GM12878 (cell line): ENCODE measurements around the gene C1orf141. TPM values are rescaled to one million over a fixed set of nuclear protein-coding genes. Genes with fewer than 3 reads are reported as not detected.

ENCODE experiments used
- ATAC-seq: fragments of 200-7000 bp; cut with Tn5 transposase; 3 replicates; pipeline ENCODE4 v1.9.1; 2020; ENCODE audit warnings: mild to moderate bottlenecking, moderate library complexity
- BruUV-seq: library from RNA; stranded (reverse); fragments of 400-500 nt; replicated peaks from 2 replicates; lab custom pipeline; 2021; lab: Mats Ljungman, UMichigan
- CTCF ChIA-PET: fragments of 300-600 bp; sonication (Branson Sonifier 250); formaldehyde crosslinking; extraction: SDS; loops from one replicate; lab custom pipeline; 2021; ENCODE audit warnings: inconsistent platforms; lab: Yijun Ruan, JAX
- POLR2A ChIA-PET: fragments of 350-600 bp; formaldehyde crosslinking; extraction: SDS; loops from one replicate; lab custom pipeline; 2021; ENCODE audit warnings: inconsistent platforms; lab: Charles Lee
- RAD21 ChIA-PET: fragments of 300-600 bp; sonication (Branson Sonifier 250); formaldehyde crosslinking; loops from one replicate; lab custom pipeline; 2023; ENCODE audit warnings: antibody characterized with exemption; ENCODE audit not compliant: unreplicated experiment; lab: Charles Lee
- SMC1A ChIA-PET: fragments of 300-600 bp; sonication (Branson Sonifier 250); formaldehyde crosslinking; loops from one replicate; lab custom pipeline; 2023; ENCODE audit not compliant: unreplicated experiment, uncharacterized antibody; lab: Charles Lee
- DNase-seq: peaks from one replicate; pipeline ENCODE4 v3.0.0-alpha.2; 2011; ENCODE audit warnings: low read depth, low spot score
- FAIRE-seq: peaks from 3 replicates; lab custom pipeline; 2011; peaks lifted over from hg19 to GRCh38; lab: Jason Lieb, UNC
- H2AFZ ChIP-seq: 2 replicates; pipeline ENCODE4 v1.6.0; 2011; ENCODE audit warnings: low read depth, low read length, control low read depth; ENCODE audit not compliant: control insufficient read depth
- H3K27ac ChIP-seq: 2 replicates; pipeline ENCODE4 v1.5.1; 2011; ENCODE audit warnings: control low read depth; ENCODE audit not compliant: control insufficient read depth, insufficient read depth
- H3K27me3 ChIP-seq, 2 experiments: replicated peaks in 1 of 2; 2 replicates each; pipeline versions ENCODE4 v1.6.0 to v1.6.1; 2011; ENCODE audit warnings: low read length in 1 of 2; ENCODE audit not compliant: control insufficient read depth in 2 of 2, insufficient read depth in 2 of 2
- H3K36me3 ChIP-seq, 2 experiments: 2 replicates each; pipeline ENCODE4 v1.5.1; 2011; ENCODE audit warnings: low read length in 1 of 2; ENCODE audit not compliant: control insufficient read depth in 2 of 2, insufficient read depth in 2 of 2
- H3K4me1 ChIP-seq: 2 replicates; pipeline ENCODE4 v1.6.1; 2011; ENCODE audit warnings: mild to moderate bottlenecking, low read length, moderate library complexity, mixed read lengths; ENCODE audit not compliant: control insufficient read depth, insufficient read depth
- H3K4me2 ChIP-seq: 2 replicates; pipeline ENCODE4 v1.6.0; 2011; ENCODE audit warnings: control low read depth; ENCODE audit not compliant: control insufficient read depth, insufficient read depth
- H3K4me3 ChIP-seq: fragments of 200-600 bp; sonication (generic); 2 replicates; pipeline ENCODE4 v1.5.1; 2016
- H3K79me2 ChIP-seq: 2 replicates; pipeline ENCODE4 v1.6.0; 2011; ENCODE audit warnings: low read length; ENCODE audit not compliant: control insufficient read depth, insufficient read depth
- H3K9ac ChIP-seq: 2 replicates; pipeline ENCODE4 v1.8.0; 2011; ENCODE audit warnings: low read length, control low read depth, mixed read lengths; ENCODE audit not compliant: control insufficient read depth, insufficient read depth
- H3K9me3 ChIP-seq: replicated peaks from 3 replicates; pipeline ENCODE4 v1.5.1; 2011; ENCODE audit warnings: mild to moderate bottlenecking, low read length; ENCODE audit not compliant: control insufficient read depth, insufficient read depth
- H4K20me1 ChIP-seq: 2 replicates; pipeline ENCODE4 v1.6.0; 2011; ENCODE audit not compliant: control insufficient read depth, insufficient read depth
- CREM ChIP-seq: IDR thresholded peaks from 2 replicates; pipeline ENCODE4 v1.6.1; 2014; ENCODE audit warnings: antibody characterized with exemption, low read depth
- ESRRA ChIP-seq: IDR thresholded peaks from 2 replicates; pipeline ENCODE4 v1.6.1; 2012; ENCODE audit warnings: mild to moderate bottlenecking, low read length, improper control_type of control experiment
- FOS ChIP-seq: IDR thresholded peaks from 3 replicates; pipeline ENCODE4 v1.6.1; 2011; ENCODE audit warnings: borderline replicate concordance; ENCODE audit not compliant: insufficient read length; ENCODE audit errors: extremely low read depth
- FOXK2 ChIP-seq: fragments of 450-650 bp; IDR thresholded peaks from 2 replicates; pipeline ENCODE4 v1.6.1; 2017; ENCODE audit warnings: mild to moderate bottlenecking, moderate library complexity
- HDAC6 ChIP-seq: fragments of 200-600 bp; sonication (generic); IDR thresholded peaks from one replicate; pipeline ENCODE4 v1.8.0; 2017; ENCODE audit warnings: antibody characterized with exemption; ENCODE audit not compliant: unreplicated experiment
- HDGF ChIP-seq: fragments of 450-650 bp; IDR thresholded peaks from 2 replicates; pipeline ENCODE4 v1.6.1; 2016; ENCODE audit warnings: antibody characterized with exemption
- JUND ChIP-seq: IDR thresholded peaks from 2 replicates; pipeline ENCODE4 v1.6.1; 2012; ENCODE audit warnings: low read depth, mild to moderate bottlenecking, low read length, improper control_type of control experiment, moderate library complexity
- KLF5 ChIP-seq: fragments of 450-650 bp; IDR thresholded peaks from 2 replicates; pipeline ENCODE4 v1.6.1; 2014; ENCODE audit warnings: mild to moderate bottlenecking; ENCODE audit not compliant: partially characterized antibody
- MAX ChIP-seq: IDR thresholded peaks from 2 replicates; pipeline ENCODE4 v1.6.1; 2012; ENCODE audit warnings: low read depth, low read length, improper control_type of control experiment
- MEF2A ChIP-seq: IDR thresholded peaks from 2 replicates; pipeline ENCODE4 v1.6.1; 2011; ENCODE audit warnings: low read depth, mild to moderate bottlenecking, low read length, moderate library complexity; ENCODE audit not compliant: insufficient read depth
- STAT1 ChIP-seq: fragments of 450-650 bp; conservative IDR thresholded peaks from 2 replicates; pipeline ENCODE4 v1.6.1; 2014; ENCODE audit warnings: antibody characterized with exemption, mild to moderate bottlenecking
- TCF12 ChIP-seq: IDR thresholded peaks from 2 replicates; pipeline ENCODE4 v1.6.1; 2011; ENCODE audit warnings: low read depth, mild to moderate bottlenecking, low read length
- TCF3 ChIP-seq: IDR thresholded peaks from 2 replicates; pipeline ENCODE4 v1.6.1; 2012; ENCODE audit warnings: low read depth, mild to moderate bottlenecking, low read length, borderline replicate concordance; ENCODE audit not compliant: insufficient read depth
- TCF7 ChIP-seq: IDR thresholded peaks from 2 replicates; pipeline ENCODE4 v1.6.1; 2014; ENCODE audit warnings: antibody characterized with exemption, borderline replicate concordance
- YBX1 ChIP-seq: fragments of 450-650 bp; IDR thresholded peaks from 2 replicates; pipeline ENCODE4 v1.6.1; 2016; ENCODE audit warnings: antibody characterized with exemption
- YY1 ChIP-seq: IDR thresholded peaks from 2 replicates; pipeline ENCODE4 v1.6.1; 2011; ENCODE audit warnings: low read depth, mild to moderate bottlenecking, low read length
- ZBTB40 ChIP-seq: fragments of 450-650 bp; IDR thresholded peaks from 2 replicates; pipeline ENCODE4 v1.6.1; 2016; ENCODE audit warnings: mild to moderate bottlenecking, moderate library complexity, borderline replicate concordance
- ZNF217 ChIP-seq: fragments of 450-650 bp; IDR thresholded peaks from 2 replicates; pipeline ENCODE4 v1.6.1; 2017; ENCODE audit warnings: antibody characterized with exemption, mild to moderate bottlenecking
- ZNF384 ChIP-seq: IDR thresholded peaks from 2 replicates; pipeline ENCODE4 v1.6.1; 2012; ENCODE audit warnings: low read depth, mild to moderate bottlenecking, low read length, improper control_type of control experiment, borderline replicate concordance
- WGBS: methylation state at CpG from one replicate; pipeline ENCODE4 v1.1.6; 2016; ENCODE audit warnings: low lambda C conversion rate; ENCODE audit not compliant: insufficient replicate concordance, insufficient coverage; ENCODE audit errors: missing lambda C conversion rate; 5-methylcytosine and 5-hydroxymethylcytosine counted together
- in situ Hi-C: fragments of 300-500 bp; cut with MboI; formaldehyde crosslinking; loops from 9 replicates; pipeline ENCODE4 v1.14.3; 2018; ENCODE audit warnings: mixed read lengths
- intact Hi-C: fragments of 100-400 bp; cut with micrococcal nuclease; formaldehyde crosslinking; loops from one replicate; pipeline ENCODE4 v1.14.2; 2022; ENCODE audit not compliant: unreplicated experiment
- polyA plus RNA-seq, 11 experiments: library from polyadenylated mRNA; depleted of rRNA in 4 of 11; unstranded in 6 of 11; stranded (reverse) in 5 of 11; fragments of >200 nt; fragmentation: Nextera tagmentation in 4 of 11; fragmentation: Illumina TruSeq in 1 of 11; extraction: Ambion mirVana in 4 of 11; extraction: Trizol in 1 of 11; gene quantifications; 1 replicate in 1 of 11; 2 replicates in 10 of 11; pipeline versions ENCODE4 v1.2.1 to v1.2.3, GENCODE V29; 2011 to 2016; ENCODE audit warnings: inconsistent platforms in 2 of 11, missing spikeins in 2 of 11, low read depth in 1 of 11
- total RNA-seq, 4 experiments: library from RNA; depleted of rRNA in 3 of 4; stranded (reverse); fragments of >200 nt in 3 of 4; fragmentation: Illumina TruSeq in 1 of 4; extraction: Trizol in 1 of 4; gene quantifications; 2 replicates each; pipeline versions ENCODE4 v1.2.1 to v1.2.3, GENCODE V29; 2013 to 2021
- TF ChIP-seq, protein P1 (sequence below): IDR thresholded peaks from 2 replicates; pipeline ENCODE4 v1.6.1; 2012; ENCODE audit warnings: low read depth, low read length, improper control_type of control experiment

C1orf141 gene
- total and polyA plus RNA-seq, 10 of the 15 experiments (the other 5 are each of a cell fraction or from before 2014, with no cell fraction given): not detected

DNA sequence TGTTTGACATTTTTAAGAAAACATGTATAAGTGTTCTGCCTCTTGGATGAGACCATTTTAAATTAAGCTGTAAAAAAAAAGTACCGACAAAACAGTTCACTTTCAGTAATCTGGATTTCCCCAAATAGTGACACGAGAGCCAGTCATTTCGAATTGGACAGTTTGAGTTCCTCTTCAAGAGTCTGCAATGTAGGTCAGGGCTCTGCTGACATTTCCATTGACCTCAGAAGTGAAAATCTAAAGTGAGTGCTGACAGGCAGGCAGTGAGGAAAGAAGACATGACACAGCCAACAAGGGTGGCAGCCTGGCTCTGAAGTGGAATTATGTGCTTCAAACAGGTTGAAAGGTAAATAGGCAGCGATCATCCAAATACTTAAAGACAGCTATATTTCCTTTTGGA, 31.4 kb upstream of the C1orf141 start, which contains the start of gene IL23R:
IL23R (plus strand) TSS at position 259 of the 400 bp plus-strand sequence. CDS start 1,667 bp downstream, outside the sequence.
- H2AFZ ChIP-seq: peak within 1 kb of the TSS; percentile 18; the same call in 1 of the 2 replicates
- H3K4me1 ChIP-seq: peaks cover 10% of the 10 kb centered on the region; the same call in 1 of the 2 replicates
- BruUV-seq: no TSS peak
- ATAC-seq (peak; percentile 92), DNase-seq (peak; percentile 86), FAIRE-seq (peak; percentile 84)
- WGBS: 17% methylated on average over 4 of the region's 4 CpGs
- no peak within 1 kb of the TSS for H3K9ac ChIP-seq
- ChIA-PET RAD21 (interaction anchor here (0.9 to 6.0 kb wide), 11 partner anchors 9 to 171 kb away, joined by 3 to 93 read pairs (median 4); no protein-coding TSS in a partner anchor), SMC1A (interaction anchor here (0.9 to 8.1 kb wide), 10 partner anchors 14 to 266 kb away, joined by 3 to 54 read pairs (median 6); no protein-coding TSS in a partner anchor), CTCF (interaction anchor here (0.5 to 7.3 kb wide), 7 partner anchors 14 to 68 kb away, joined by 3 to 163 read pairs (median 4); no protein-coding TSS in a partner anchor), POLR2A (interaction anchor here (0.5 to 3.6 kb wide), 7 partner anchors 8 to 402 kb away, joined by 3 to 14 read pairs (median 3); partner anchors contain the start of genes DNAI4 and MIER1)
- H4K20me1 ChIP-seq: no peaks in the 10 kb centered on the region
- no peaks in the 10 kb centered on the region for H3K79me2 ChIP-seq
- intact Hi-C loops (loop anchor here (2.0 to 10.0 kb wide), 3 partner anchors 49 to 771 kb away; no protein-coding TSS in a partner anchor), in situ Hi-C loops (loop anchor here (25.0 kb wide), 2 partner anchors 779 to 879 kb away; no protein-coding TSS in a partner anchor)
- H3K36me3 ChIP-seq: no peaks in the 10 kb centered on the region
- no peaks in the 10 kb centered on the region; the same call in 1 of the 3 replicates for H3K9me3 ChIP-seq
- no peak within 1 kb of the TSS for H3K4me3 ChIP-seq
- H3K4me2 ChIP-seq: peak within 1 kb of the TSS; percentile 46; the same call in 1 of the 2 replicates
- no peaks in the 10 kb centered on the region for H3K27me3 ChIP-seq
- H3K27ac ChIP-seq: peak within 1 kb of the TSS; percentile 9; the same call in 1 of the 2 replicates
- TF ChIP-seq FOS: no peak
- TF ChIP-seq ZNF217: no peak; the same call in 1 of the 2 replicates
- no peak for TF ChIP-seq KLF5
- peak; percentile 82 for TF ChIP-seq MEF2A
- no peak for TF ChIP-seq FOXK2
- 0 out of 2 replicates have a peak, but pooled peaks have one; percentile 36 for TF ChIP-seq YY1
- TF ChIP-seq MAX: no peak
- peak; percentile 90 for TF ChIP-seq CREM
- no peak for TF ChIP-seq YBX1
- TF ChIP-seq JUND: peak; percentile 36; the same call in 1 of the 2 replicates
- TF ChIP-seq STAT1: no peak
- TF ChIP-seq, protein P1, sequence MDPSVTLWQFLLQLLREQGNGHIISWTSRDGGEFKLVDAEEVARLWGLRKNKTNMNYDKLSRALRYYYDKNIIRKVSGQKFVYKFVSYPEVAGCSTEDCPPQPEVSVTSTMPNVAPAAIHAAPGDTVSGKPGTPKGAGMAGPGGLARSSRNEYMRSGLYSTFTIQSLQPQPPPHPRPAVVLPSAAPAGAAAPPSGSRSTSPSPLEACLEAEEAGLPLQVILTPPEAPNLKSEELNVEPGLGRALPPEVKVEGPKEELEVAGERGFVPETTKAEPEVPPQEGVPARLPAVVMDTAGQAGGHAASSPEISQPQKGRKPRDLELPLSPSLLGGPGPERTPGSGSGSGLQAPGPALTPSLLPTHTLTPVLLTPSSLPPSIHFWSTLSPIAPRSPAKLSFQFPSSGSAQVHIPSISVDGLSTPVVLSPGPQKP: no peak
- no peak for TF ChIP-seq TCF3
- 0 out of 2 replicates have a peak, but pooled peaks have one; percentile 40 for TF ChIP-seq TCF12
- 0 out of 2 replicates have a peak, but pooled peaks have one; percentile 8 for TF ChIP-seq ZBTB40
- 0 out of 2 replicates have a peak, but pooled peaks have one; percentile 45 for TF ChIP-seq HDGF
- no peak for TF ChIP-seq TCF7
- no peak for TF ChIP-seq HDAC6
- TF ChIP-seq ZNF384: peak; percentile 78
- no peak for TF ChIP-seq ESRRA
